Upper lobe of right lung (tissue), 1 donor: Measurements from ENCODE around the gene CARS1. TPM values are rescaled to one million over a fixed set of nuclear protein-coding genes. Genes with fewer than 3 reads are reported as not detected.

ENCODE experiments used
- ATAC-seq: fragments of 200-7000 bp; cut with Tn5 transposase; one replicate; pipeline ENCODE4 v1.9.1; 2020; ENCODE audit warnings: mild to moderate bottlenecking, moderate library complexity
- DNase-seq: peaks from one replicate; pipeline ENCODE4 v3.0.0-alpha.2; 2020
- H3K27ac ChIP-seq: fragments of 200-600 bp; one replicate; pipeline ENCODE4 v1.8.0; 2022
- H3K27me3 ChIP-seq: fragments of 200-600 bp; one replicate; pipeline ENCODE4 v1.8.0; 2022; ENCODE audit warnings: mild to moderate bottlenecking
- H3K36me3 ChIP-seq: fragments of 200-600 bp; one replicate; pipeline ENCODE4 v1.8.0; 2022
- H3K4me1 ChIP-seq: fragments of 200-600 bp; one replicate; pipeline ENCODE4 v1.8.0; 2022
- H3K4me3 ChIP-seq: fragments of 200-600 bp; one replicate; pipeline ENCODE4 v1.8.0; 2022; ENCODE audit warnings: mild to moderate bottlenecking
- H3K9me3 ChIP-seq: fragments of 200-600 bp; one replicate; pipeline ENCODE4 v1.8.0; 2022
- intact Hi-C: fragments of 100-400 bp; cut with DNase I; formaldehyde crosslinking; loops from one replicate; pipeline ENCODE4 v1.11.0; 2022
- total RNA-seq: library from RNA; stranded (reverse); fragmentation: NEBNext Ultra II Directional; extraction: Animal tissue kit (Norgen Biotek cat#: 25700); gene quantifications from one replicate; pipeline ENCODE4 v1.2.1, GENCODE V29; 2021
- TF ChIP-seq, protein P1 (sequence below): fragments of 200-600 bp; IDR thresholded peaks from one replicate; pipeline ENCODE4 v1.8.0; 2022; ENCODE audit warnings: antibody characterized with exemption
- donor health status: DM: no; HTN: yes; CAD: no; lungs with severe emphysema.

Gene CARS1
- total RNA-seq, 1 donor from 2014 or later, result 34.6 TPM

DNA sequence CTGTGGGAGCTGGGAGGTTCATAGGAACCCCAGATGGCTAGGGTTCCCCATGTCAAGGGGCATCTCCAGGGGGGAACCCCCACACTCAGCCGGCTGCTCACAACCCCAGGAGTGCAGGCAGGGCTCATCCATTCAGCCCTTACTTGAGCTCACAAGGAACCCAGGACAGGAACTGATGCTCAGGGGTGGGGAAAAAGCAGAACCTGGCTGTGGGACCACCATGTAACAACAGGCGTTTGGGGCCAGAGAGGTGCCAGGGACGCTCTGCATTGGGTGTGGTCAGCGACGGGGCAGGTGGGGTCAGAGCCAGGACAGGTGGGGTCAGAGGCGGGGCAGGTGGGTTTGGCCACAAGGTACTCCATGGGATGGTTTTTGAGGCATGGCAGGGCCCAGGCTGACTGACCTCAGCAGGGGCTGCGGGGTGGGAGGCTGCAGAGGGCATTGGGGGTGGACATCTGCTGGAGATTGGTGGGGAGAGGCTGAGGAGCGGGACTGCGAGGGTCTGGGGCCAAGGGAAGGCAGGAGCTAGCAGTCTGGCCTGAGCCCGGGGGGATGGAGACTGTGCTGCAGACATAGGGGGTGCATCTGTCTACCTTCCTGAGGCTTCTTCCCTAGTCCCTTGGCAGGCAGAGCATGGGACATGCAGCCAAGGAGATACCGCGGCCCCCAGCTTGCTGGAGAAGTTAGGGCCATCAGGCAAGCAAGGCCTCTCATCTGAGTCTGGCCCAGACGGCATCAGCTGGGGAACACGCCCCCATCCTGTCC, 34.0 kb upstream of the CARS1 start:
- intact Hi-C loops, result loop anchor here (10.0 kb wide), 1 partner anchor 46 kb away; no protein-coding TSS in a partner anchor
- Histone ChIP-seq H3K4me1 (no peaks in the 10 kb centered on the region), H3K36me3 (peaks cover 13% of the 10 kb centered on the region), H3K9me3 (no peaks in the 10 kb centered on the region), H3K4me3 (no peak overlapping the region), H3K27me3 (no peaks in the 10 kb centered on the region), H3K27ac (no peak overlapping the region)
- ATAC-seq (no peak), DNase-seq (peak; percentile 62)
- TF ChIP-seq, protein P1, sequence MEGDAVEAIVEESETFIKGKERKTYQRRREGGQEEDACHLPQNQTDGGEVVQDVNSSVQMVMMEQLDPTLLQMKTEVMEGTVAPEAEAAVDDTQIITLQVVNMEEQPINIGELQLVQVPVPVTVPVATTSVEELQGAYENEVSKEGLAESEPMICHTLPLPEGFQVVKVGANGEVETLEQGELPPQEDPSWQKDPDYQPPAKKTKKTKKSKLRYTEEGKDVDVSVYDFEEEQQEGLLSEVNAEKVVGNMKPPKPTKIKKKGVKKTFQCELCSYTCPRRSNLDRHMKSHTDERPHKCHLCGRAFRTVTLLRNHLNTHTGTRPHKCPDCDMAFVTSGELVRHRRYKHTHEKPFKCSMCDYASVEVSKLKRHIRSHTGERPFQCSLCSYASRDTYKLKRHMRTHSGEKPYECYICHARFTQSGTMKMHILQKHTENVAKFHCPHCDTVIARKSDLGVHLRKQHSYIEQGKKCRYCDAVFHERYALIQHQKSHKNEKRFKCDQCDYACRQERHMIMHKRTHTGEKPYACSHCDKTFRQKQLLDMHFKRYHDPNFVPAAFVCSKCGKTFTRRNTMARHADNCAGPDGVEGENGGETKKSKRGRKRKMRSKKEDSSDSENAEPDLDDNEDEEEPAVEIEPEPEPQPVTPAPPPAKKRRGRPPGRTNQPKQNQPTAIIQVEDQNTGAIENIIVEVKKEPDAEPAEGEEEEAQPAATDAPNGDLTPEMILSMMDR, result no peak

DNA sequence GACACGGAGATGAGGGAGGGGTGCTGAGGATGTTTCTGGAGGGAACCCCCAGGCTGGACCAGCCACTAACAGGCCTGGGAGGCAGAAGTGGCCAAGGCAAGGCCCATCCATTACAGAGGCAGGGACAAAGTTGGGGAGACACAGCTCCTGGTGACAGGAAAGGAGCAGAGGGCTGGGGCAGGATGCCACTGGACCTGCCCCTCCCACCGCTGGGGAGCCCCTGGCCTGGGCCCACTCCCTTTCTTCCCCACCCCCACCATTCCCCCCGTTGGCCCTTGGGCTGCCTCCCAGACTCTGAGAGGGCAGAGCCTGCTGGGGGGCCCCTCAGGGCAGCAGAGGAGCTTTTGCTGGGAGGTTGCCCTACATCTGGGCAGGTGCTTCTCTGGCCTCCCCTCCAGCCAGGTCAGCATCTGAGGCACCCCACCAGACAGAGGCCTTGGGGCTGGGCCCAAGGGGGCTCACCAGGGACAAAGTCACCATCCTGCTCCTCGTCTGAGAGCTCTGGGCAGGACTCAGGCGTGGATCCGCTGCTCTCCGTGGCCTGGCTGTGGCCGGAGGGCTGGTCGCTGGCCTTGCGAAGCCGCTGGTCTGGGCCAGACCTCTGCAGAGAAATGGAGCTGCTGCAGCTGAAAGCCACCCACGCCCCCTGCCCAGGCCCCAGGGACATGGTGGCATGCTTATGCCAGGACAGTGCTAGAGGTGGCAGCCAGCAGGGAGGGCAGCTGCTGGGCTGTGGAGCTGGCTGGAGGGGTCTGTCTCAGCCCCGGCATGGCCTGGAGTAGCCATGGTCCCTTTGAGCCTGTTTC, 33.1 kb upstream of the CARS1 start:
- intact Hi-C loops, result loop anchor here (10.0 kb wide), 1 partner anchor 45 kb away; no protein-coding TSS in a partner anchor
- peaks cover 13% of the 10 kb centered on the region for H3K36me3 ChIP-seq
- peak; percentile 60 for DNase-seq
- no peak overlapping the region for H3K4me3 ChIP-seq
- TF ChIP-seq, protein P1, result no peak
- no peak for ATAC-seq
- no peaks in the 10 kb centered on the region for H3K4me1 ChIP-seq
- no peak overlapping the region for H3K27ac ChIP-seq
- no peaks in the 10 kb centered on the region for H3K27me3 ChIP-seq
- H3K9me3 ChIP-seq, result no peaks in the 10 kb centered on the region

DNA sequence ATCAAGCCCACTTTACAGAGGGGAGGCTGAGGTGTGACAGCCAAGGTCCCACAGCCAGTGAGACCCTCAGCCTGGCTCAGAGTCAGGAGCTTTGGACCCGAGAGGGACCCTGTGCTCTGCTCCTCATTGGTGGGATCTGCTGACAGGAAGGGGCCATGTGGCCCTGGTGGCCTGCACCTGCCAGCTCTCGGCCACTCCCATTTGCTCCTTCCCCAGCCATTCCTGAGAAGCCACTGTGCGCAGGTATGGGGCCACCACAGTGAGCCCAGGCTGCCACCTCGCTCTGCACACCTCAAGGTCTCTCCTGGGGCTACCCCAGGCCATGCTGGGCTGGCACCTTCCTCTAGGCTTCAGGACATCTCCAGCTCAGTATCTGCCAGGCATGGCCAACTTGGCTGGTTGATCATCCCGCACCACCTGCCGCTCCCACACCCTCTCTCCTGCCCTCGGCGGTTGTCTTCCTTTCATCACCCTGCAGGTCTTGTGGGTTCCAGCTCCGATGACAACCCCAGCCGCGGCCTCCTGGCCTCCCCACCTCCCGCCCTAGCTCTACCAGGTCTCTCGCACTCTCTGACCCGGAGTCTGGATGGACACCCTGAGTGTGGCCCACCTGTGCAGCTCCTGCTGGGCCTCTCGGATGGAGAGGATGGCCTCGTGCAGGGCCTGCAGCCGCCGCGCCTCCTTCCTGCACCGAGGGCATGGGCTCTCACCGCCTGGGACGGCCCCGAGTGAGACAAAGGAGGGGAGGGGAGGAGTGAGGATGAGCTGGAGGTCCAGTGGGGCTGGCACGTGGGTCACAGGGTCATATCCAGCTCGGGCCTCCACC, 32.2 kb upstream of the CARS1 start:
- no peak for ATAC-seq
- Histone ChIP-seq H3K4me3 (no peak overlapping the region), H3K36me3 (peaks cover 12% of the 10 kb centered on the region), H3K27ac (no peak overlapping the region), H3K4me1 (no peaks in the 10 kb centered on the region), H3K9me3 (no peaks in the 10 kb centered on the region), H3K27me3 (no peaks in the 10 kb centered on the region)
- intact Hi-C loops, result loop anchor here (10.0 kb wide), 1 partner anchor 45 kb away; no protein-coding TSS in a partner anchor
- TF ChIP-seq, protein P1, result no peak
- DNase-seq, result peak; percentile 55

DNA sequence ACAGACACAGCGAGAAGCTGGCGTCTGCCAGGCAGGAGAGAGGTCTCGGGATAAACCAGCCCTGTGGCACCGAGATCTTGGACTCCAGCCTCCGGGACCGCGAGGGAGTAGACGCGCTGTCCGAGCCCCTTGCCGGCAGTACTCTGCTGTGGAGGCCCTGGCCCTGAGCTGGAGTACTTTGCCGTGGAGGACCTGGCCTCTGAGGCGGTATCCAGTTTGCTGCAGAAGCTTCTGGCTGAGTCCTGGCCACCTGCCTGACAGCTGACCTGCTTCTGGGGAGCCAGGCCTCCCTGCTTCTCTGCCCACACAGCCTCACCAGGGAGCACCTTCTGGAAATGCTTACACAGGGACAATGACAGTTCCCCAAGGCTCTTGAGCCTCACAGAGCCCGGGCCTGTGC, 31.6 kb upstream of the CARS1 start:
- Histone ChIP-seq H3K9me3 (no peaks in the 10 kb centered on the region), H3K36me3 (peaks cover 7% of the 10 kb centered on the region), H3K4me1 (no peaks in the 10 kb centered on the region), H3K27me3 (no peaks in the 10 kb centered on the region), H3K4me3 (no peak overlapping the region), H3K27ac (no peak overlapping the region)
- no peak for ATAC-seq
- DNase-seq, result peak; percentile 56
- TF ChIP-seq, protein P1, result no peak
- intact Hi-C loops, result no loop called here
